ENCODE measurements around the gene ZNF750.
"Not testable (repeated sequence)": the region's sequence is repeated elsewhere in the genome, so short reads cannot be mapped to it uniquely, and the experiment has no call there.

Gene ZNF750

DNA sequence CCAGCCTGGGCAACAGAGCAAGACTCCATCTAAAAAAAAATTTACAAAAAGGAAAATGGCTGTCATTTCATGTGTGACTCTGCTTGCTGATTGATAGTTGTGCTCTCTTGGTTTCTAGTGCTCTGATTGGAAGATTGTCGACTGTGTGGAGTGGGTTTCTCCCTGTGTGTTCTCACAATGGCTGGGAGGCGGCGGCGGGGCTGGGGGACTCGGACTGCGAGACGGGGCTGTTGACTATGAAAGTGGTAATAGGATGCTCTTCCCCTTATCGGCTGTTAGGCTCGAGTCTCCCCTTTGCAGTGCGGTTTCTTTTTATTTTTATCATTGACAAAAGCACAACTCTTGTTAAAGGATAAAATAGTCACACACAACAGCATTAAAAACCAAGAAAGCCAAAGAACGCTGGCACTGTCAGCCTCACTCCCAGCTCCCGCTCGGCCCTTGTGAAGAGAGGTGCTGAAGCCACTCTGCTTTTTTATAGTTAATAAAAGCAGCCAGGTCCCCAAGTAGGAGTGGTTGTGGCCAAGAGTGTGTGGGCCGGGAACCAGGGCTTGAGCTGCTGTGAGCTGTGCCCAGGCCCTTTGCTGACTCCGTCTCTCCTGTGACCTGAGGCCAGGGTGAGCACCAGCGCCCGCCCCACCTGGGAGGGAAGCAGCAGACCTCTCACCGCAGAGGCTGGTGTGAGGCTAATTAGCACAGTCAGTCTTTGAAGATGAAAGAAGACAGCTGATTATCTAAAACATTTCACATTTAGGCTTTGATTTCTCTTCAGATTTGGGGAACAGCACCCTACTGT lies 51.4 kb downstream of the ZNF750 start:
- no peak for DNase-seq
- in situ Hi-C loops (cut with HindIII; ENCODE audit: low pct_ligation_motif_present, low sequenced_read_pairs) = no loop called here
- TF ChIP-seq, protein P1, sequence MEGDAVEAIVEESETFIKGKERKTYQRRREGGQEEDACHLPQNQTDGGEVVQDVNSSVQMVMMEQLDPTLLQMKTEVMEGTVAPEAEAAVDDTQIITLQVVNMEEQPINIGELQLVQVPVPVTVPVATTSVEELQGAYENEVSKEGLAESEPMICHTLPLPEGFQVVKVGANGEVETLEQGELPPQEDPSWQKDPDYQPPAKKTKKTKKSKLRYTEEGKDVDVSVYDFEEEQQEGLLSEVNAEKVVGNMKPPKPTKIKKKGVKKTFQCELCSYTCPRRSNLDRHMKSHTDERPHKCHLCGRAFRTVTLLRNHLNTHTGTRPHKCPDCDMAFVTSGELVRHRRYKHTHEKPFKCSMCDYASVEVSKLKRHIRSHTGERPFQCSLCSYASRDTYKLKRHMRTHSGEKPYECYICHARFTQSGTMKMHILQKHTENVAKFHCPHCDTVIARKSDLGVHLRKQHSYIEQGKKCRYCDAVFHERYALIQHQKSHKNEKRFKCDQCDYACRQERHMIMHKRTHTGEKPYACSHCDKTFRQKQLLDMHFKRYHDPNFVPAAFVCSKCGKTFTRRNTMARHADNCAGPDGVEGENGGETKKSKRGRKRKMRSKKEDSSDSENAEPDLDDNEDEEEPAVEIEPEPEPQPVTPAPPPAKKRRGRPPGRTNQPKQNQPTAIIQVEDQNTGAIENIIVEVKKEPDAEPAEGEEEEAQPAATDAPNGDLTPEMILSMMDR (IDR thresholded peaks at IDR 0.05; ENCODE audit: low read depth, low read length, missing control alignments) = no peak
- no peak overlapping the region for H3K27ac ChIP-seq
- no peak overlapping the region for H3K4me3 ChIP-seq (ENCODE audit: low read depth, low read length)
- H3K36me3 ChIP-seq (replicated peaks) = peaks cover under 1% of the 10 kb centered on the region
- no peaks in the 10 kb centered on the region for H3K27me3 ChIP-seq (replicated peaks)

DNA sequence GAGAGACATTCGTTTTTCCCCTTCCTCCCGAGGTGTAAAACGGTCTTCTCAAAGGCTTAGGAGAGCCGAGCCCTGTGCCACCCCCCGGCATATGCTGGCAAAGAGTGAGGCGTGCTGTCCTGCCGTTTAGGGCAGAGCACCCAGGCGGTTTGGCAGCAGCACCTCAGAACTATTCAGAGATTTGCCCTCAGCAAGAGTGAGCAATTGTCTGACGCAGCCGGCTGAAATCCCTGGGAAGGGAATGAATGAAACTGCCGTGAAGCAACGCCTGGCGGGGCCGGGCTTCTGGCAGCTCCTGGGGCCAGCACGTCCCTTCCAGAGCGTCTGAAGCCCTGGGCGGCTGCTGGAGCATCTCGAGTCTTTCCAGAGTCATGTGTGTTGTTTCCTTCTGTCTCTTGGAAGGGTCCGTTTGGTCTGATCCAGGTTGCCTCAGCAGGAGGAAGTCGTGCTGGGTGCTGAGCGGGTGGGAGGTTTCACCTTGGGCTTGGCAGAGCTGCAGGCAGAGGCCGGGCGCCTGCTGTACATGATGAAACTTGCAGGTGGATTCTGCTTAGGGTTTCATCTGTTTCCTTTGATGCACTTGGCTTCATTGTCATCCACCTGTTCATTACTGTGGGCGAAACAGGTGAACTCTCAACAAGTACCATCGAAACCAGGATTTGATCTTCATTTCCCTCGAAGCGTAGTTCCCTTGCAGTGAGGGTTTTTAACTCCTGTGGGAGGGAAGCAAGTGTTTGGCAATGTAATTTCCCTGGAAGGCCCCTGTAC lies 52.6 kb downstream of the ZNF750 start:
- H3K27ac ChIP-seq = no peak overlapping the region
- H3K4me3 ChIP-seq (ENCODE audit: low read depth, low read length) = no peak overlapping the region
- TF ChIP-seq, protein P1 (IDR thresholded peaks at IDR 0.05; ENCODE audit: low read depth, low read length, missing control alignments) = no peak
- no peak for DNase-seq
- peaks cover 2% of the 10 kb centered on the region for H3K36me3 ChIP-seq (replicated peaks)
- in situ Hi-C loops (cut with HindIII; ENCODE audit: low pct_ligation_motif_present, low sequenced_read_pairs) = no loop called here
- no peaks in the 10 kb centered on the region for H3K27me3 ChIP-seq (replicated peaks)

DNA sequence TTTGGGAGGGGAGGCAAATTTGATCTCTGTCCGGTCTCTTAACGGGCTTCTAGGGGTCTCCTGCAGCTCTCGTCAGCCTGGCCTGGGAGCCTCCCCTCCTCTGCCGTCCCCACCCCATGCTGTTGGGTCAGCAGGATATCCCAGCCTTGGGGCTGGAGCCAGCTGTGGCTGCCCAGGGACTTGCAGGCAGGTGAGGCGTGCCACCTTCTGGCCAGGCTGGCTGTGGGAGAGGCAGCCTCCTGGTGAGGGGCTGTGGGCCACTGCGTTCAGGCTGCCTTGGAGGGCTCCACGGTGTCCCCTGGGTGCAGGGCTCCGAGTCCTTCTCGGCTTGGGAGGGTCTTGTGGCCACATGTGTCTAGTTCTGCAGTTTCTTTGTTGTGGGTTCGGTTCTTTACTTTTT lies 53.4 kb downstream of the ZNF750 start:
- H3K27me3 ChIP-seq (replicated peaks) = no peaks in the 10 kb centered on the region
- peaks cover 2% of the 10 kb centered on the region for H3K36me3 ChIP-seq (replicated peaks)
- no peak overlapping the region for H3K27ac ChIP-seq
- in situ Hi-C loops (cut with HindIII; ENCODE audit: low pct_ligation_motif_present, low sequenced_read_pairs) = no loop called here
- TF ChIP-seq, protein P1 (IDR thresholded peaks at IDR 0.05; ENCODE audit: low read depth, low read length, missing control alignments) = no peak
- DNase-seq = no peak
- no peak overlapping the region for H3K4me3 ChIP-seq (ENCODE audit: low read depth, low read length)

DNA sequence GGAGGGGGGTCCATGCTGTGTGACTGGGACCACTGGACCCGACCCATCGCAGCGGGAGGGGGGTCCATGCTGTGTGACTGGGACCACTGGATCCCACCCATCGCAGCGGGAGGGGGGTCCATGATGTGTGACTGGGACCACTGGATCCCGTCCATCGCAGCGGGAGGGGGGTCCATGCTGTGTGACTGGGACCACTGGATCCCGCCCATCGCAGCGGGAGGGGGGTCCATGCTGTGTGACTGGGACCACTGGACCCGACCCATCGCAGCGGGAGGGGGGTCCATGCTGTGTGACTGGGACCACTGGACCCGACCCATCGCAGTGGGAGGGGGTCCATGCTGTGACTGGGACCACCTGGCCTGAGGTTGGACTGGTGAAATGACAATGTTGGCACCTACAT lies 54.2 kb downstream of the ZNF750 start:
- DNase-seq; H3K36me3 ChIP-seq (replicated peaks); H3K4me3 ChIP-seq (ENCODE audit: low read depth, low read length); in situ Hi-C loops (cut with HindIII; ENCODE audit: low pct_ligation_motif_present, low sequenced_read_pairs); H3K27ac ChIP-seq; H3K27me3 ChIP-seq (replicated peaks): not testable (repeated sequence)

DNA sequence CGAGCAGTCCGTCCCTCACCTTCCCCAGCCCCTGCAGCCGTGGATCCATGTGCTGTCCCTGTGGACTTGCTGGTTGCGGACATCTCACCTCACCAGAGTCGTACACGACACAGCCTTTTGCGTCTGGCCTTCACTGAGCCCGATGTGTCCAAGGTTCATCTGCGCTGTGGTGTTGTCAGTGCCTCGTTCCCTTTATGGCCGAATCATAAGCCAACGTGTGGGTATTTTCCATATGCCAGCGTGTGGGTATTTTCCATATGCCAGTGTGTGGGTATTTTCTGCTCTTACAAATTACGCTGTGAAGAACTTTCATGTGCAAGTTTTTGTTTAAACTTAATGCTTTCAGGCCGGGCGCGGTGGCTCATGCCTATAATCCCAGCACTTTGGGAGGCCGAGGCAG lies 56.3 kb downstream of the ZNF750 start:
- no peak overlapping the region for H3K27ac ChIP-seq
- TF ChIP-seq, protein P1 (IDR thresholded peaks at IDR 0.05; ENCODE audit: low read depth, low read length, missing control alignments) = no peak
- H3K4me3 ChIP-seq (ENCODE audit: low read depth, low read length) = no peak overlapping the region
- DNase-seq = no peak
- no peaks in the 10 kb centered on the region for H3K27me3 ChIP-seq (replicated peaks)
- H3K36me3 ChIP-seq (replicated peaks) = peaks cover 2% of the 10 kb centered on the region
- in situ Hi-C loops (cut with HindIII; ENCODE audit: low pct_ligation_motif_present, low sequenced_read_pairs) = no loop called here

DNA sequence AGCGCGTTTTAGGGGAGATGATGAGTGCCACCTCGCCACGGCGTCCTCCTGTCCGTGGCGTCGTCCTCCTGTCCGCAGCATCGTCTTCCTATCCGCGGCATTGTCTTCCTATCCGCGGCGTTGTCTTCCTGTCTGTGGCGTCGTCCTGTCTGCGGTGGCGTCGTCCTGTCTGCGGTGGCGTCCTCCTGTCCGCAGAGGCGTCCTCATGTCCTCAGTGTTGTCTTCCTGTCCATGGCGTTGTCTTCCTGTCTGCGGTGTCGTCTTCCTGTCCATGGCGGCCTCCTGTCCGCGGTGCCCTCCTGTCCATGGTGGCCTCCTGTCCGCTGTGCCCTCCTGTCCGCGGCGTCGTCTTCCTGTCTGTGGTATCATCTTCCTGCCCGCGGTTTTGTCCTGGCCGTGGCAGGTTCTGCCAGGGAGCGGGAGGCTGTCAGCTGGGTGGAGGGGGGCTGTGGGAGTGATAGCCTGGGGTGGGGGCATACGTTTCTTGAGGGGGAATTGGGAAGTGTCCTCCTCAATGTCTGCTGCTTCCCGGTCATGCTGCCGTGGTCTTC lies 57.1 kb downstream of the ZNF750 start:
- in situ Hi-C loops (cut with HindIII; ENCODE audit: low pct_ligation_motif_present, low sequenced_read_pairs) = no loop called here
- no peak for DNase-seq
- TF ChIP-seq, protein P1 (IDR thresholded peaks at IDR 0.05; ENCODE audit: low read depth, low read length, missing control alignments) = no peak
- H3K27me3 ChIP-seq (replicated peaks) = no peaks in the 10 kb centered on the region
- H3K27ac ChIP-seq = no peak overlapping the region
- H3K36me3 ChIP-seq (replicated peaks) = peaks cover 2% of the 10 kb centered on the region
- H3K4me3 ChIP-seq (ENCODE audit: low read depth, low read length) = no peak overlapping the region

All from brain microvascular endothelial cell (primary cell).